Inflammatory macrophage treated with lipopolysaccharide for 1 hour (primary cell): ENCODE data around the gene ST8SIA5.

ENCODE experiments used
- DNase-seq, 2 donors: peaks; one replicate each; pipeline ENCODE4 v3.0.0-alpha.2; 2020 to 2022

Gene ST8SIA5

DNA sequence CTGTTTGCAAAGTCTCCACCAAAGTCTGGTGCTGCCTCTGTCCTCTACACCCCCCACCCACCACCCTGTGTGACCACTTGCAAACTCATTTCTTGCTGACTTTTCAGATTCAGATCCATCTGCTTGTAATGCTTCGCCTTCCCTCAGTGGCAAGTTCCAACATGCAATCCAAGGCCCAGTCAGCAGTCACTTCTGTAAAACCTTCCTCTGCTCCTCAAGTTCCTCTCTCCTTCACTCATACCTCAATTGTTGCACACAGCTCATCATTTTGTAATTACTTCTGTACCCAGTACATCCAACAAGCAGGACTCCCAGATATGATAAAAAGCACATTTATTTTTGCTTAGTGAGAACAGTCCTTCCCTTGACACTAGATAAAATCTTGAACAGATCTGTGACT, 93.3 kb downstream of the ST8SIA5 start:
- no peak for DNase-seq

- no peak for DNase-seq
Measured at GRCh38 chr18:46660957-46661749, 95.7 kb downstream of the ST8SIA5 start.

GRCh38 chr18:46659484-46659883, 97.4 kb downstream of the ST8SIA5 start:
- DNase-seq: no peak

GRCh38 chr18:46657115-46657955, 99.5 kb downstream of the ST8SIA5 start, which contains the start of gene LOXHD1:
Gene LOXHD1, minus strand, starts transcription at chr18:46657220. Its CDS starts 187 bp downstream, at chr18:46657033.
- no peak for DNase-seq

GRCh38 chr18:46656326-46657114, 100.3 kb downstream of the ST8SIA5 start:
- no peak for DNase-seq

DNA sequence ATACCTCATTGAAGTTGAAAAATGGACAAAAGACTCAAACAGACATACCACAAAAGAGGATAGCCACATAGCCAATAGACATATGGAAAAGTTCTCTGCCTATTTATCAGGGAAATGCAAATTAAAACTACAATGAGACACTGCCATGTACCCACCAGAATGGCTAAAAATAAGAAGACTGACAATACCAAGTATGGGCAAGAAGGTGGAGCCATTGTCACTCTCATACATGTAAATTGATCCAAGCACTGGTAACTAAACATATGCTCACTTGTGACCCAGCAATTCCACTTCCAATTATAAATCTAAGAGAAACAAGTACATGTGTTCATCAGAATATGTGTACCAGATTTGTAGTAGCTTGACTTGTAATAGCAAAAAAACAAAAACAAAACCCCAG, 104.5 kb downstream of the ST8SIA5 start:
- no peak for DNase-seq

- DNase-seq: no peak
Measured at GRCh38 chr18:46650681-46651080, 106.2 kb downstream of the ST8SIA5 start.

DNA sequence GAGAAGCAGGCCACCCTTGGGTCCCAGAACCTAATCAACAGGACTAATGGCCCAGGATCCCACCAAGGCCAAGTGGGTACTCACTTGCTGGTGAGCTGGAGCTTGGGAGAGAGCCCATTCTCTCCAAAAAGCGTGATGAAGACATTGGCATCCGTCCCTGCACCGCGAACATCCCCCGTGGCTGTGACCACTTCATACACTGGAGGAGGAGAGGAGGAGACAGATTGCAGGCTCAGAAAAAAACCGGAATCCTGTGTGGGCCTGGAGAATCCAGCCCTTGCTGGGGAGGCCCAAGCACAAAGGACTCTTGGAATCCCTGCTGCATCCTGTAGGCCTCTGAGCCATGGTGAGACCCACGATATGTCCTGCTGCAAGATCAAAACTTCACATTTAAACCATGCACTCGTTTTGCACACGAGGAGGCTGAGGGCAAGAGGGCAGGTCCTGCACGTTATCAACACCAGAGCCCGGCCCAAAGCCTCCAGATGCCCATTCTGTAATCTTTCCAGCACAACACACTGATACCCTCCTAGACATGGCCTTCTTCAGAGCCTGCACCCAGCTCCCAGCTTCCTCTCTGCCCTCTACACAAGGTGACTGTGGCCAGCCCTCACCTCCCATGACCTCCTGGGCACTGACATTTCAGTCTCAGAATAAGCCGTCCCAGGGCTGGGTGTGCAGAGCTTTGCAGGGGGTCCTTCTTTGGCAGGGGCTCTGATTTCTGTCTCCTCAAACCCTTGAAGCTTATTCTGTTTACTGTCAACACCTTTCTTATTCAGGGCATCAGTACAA, 107.6 kb downstream of the ST8SIA5 start:
- no peak for DNase-seq

DNA sequence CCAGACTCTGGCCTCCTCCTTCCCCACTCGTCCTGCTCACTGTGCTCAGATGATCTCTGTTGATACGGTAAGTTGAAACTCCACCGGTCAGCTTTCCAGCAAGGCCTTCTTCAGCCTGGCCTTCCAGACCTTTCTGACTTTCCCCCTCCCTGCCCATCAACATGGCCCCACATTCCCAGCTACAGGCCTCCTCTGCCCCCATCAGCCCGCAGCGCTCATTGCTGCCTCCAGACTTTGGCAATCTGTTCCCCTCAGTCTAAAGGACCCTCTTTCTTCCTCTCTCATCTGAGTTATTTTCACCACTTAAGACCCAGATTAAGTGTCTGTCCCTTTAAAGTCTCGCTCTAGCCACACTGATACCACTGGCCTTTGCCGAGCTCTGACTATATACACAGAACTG, 110.4 kb downstream of the ST8SIA5 start:
- DNase-seq: no peak

DNA sequence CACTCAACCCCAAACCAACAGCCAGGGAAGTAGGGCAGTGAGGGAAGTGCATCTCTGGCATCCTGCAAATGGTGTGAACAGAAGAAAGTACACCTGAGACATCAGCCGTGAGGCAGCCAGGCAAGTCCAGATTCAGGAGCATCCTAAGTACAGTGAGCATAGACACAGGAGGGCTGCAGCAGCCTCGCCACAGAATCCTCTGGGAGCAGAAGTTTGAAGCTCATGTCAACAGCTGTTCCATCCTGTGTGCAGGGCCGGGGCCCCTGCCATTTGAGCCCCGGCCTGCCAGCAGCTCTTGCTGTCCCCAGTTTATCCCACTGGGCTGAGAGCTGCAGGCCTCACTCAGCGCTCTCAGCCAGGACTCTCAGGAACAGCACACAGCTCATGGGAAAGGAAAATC, 114.3 kb downstream of the ST8SIA5 start:
- DNase-seq: no peak

DNA sequence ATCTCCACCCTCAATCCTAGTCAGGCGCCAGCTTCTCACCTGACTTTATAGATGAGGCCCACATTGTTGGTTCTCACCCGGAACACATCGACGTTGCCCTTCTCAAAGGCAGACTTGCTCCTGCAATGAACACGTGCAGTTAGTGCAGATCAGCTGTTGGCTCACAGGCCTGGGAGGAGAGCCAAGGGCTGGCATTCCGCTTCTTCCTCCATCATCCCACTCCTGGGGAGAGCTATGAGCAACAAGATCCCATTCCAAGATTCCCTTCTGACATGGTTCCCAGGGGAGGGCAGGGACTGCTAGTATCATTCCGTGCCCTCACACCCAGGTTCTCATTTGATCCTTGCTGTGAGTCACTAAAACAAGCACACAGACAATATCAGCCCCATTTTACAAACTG, 114.9 kb downstream of the ST8SIA5 start:
- no peak for DNase-seq

- no peak for DNase-seq
Measured at GRCh38 chr18:46639386-46639785, 117.5 kb downstream of the ST8SIA5 start.

DNA sequence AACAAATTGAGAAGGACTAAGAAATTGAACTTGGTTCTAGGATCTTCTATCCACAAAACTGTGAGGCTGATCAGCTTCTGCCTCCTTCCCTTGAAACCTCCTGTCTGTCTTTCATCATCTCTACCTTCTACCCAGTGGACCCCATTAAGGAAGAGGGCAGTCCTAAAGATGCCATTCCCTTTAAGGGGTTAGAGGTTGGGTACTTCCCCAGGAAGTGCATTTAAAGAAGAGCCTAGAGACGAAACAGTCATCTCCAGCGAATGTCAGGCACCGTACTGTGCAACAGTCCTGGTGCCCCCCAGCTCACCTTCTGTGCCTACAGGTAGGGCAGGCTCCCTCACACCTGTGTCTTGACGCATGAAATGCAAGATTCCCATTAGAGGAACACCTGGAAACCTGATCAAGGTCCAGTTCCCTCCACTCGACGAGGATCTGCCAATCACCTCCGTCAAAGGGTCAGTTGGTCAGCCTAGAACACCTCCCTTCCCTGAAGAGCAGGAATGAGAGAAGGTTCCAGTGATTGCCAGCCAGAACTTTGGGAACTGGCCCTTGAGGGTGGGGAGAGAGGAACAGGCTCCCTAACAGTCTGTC, 120.7 kb downstream of the ST8SIA5 start:
- DNase-seq: no peak

DNA sequence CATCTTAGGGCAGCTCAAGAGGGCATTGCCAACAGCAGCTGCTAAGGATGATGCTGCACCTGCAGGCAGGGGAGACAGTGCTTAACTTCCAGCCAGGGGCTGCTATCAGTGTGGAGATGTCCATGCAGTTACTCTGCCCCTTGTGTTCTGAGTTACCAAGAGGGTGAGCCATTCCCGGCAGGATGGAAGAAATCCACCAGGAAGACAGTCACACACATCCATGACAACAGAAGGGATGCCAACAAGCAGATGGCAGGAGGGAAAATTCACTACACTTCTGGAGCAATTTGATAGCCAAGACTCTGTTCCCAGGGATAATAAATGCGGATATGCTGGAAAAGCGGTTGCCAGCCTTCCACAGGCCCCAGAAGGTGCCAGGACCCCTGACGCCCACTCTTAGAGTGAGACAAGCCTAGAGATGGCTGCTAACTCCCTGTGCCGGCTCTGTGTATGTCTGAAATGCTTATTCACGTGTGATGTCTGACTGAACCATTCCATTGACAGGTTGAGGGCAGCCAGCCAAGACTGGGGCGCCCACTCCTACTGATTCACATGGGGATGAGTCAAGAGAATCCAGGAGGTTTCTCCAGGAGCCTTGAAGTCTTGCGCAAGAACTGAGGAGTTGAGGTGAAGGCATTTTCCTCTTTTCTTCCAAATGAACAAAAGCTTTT, 124.3 kb downstream of the ST8SIA5 start:
- DNase-seq: no peak

DNA sequence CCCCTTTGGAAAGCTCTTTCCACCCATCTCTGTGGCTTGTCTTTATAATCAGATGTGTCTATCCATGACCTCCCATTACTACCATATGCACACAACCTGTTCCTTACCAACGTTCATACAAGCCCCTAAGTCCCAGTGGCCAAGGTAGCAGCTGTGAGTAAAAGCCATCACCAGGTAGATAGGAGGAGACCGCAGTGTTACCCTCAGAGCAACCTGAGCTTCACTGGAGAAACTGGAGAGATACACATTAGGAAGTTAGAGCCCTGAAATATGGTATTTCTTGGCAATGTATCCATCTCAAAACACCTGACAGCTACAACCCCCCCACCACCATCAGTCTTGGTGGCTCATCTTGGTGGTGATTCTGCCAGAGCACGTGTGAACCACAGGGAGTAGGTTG, 125.9 kb downstream of the ST8SIA5 start:
- no peak for DNase-seq

DNA sequence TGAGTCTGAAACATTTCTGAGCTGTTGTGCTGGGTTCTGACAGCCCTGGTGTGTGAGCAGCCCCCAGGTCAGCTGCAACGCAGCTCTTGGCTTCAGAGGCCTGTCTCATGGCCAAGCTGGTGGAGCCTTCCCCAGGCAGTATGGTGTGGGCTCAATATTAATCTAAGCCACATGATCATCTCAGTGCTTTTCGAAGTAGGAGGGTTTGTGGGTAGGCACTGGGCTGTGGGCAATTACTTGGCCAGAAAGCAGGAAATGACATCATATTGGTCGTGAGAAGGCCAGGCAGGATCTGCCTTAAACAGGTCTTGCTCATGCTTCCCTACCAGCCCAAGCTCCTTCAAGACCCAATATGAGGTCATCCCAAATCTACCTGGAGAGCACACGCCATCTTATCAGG, 126.7 kb downstream of the ST8SIA5 start:
- DNase-seq: peak; percentile 8 to 22

DNA sequence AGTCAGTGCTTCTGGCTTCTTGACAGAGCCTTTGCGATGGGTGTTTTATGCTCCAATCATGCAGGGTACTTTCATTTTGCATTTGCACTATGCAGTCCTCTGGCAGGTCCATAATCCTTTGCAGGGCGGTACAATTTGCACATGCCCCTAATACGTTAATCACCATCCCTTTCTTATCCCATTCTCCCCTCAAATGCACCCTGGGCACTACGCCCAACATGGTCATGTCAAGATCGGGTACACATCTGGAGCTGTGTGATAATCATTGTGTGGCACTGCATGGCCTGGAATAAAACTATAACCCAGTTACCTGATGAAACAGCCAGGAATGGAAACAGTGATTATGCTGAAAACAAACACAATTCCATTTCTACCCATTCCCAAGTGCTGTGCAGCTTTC, 127.5 kb downstream of the ST8SIA5 start:
- no peak for DNase-seq

DNA sequence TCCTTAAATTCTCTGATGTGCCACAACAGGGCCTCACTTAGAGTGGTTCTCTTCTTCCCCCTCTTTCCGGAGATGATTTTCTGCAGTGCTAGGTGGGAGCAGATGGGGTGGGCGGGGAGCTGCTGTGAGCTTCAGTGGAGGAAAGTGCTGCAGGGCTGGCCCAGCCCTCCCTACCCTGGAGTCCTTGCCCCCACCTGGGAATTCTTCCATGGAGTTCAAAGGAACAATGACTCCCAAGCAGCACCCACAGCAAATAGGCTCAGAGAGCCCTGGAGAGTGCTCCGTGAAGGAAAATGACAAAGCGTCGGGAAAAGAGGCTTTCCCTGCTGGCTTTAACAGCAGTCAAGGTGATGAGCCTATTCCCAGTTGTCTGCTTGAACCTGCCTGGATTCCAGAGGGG, 128.6 kb downstream of the ST8SIA5 start:
- no peak for DNase-seq

DNA sequence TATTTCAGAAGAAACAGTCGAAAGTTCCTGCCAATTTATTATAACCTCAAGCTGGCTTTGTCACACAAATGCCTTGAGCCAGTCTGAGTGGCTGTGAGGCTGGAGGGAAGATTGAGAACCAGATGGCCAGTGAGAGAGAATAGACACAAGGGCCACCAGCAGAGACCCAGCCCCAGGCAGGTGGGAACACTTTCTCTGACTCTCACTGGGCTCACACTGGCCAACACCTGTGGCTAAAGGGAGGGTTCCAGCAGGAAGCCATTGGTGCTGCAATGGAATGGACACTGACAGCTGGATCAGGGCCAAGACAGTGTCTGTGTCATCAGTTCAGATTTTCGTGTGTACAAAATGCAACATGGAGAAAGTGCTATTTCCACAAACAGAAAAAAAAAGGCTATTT, 129.7 kb downstream of the ST8SIA5 start:
- DNase-seq: no peak

DNA sequence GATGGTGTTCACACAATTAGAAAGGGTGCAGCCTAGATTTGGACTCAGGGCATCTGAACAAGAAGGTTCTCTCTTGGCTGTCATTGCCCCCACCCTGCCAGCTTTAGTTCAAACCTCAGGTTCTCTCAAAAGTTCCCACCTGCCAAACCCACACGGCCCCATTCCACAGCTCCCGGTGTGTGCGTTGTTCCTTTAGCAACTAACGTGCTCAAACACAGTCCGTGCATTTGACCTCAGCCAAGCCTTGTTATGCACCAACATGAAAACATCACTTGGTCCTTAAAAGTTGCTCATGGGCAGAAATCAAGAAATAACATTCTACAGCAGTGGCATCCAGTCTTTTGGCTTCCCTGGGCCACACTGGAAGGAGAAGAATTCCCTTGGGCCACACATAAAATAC, 131.8 kb downstream of the ST8SIA5 start:
- DNase-seq: no peak

- no peak for DNase-seq
Measured at GRCh38 chr18:46624127-46624526, 132.7 kb downstream of the ST8SIA5 start.
